Raji (cell line): Measurements from ENCODE around the gene EHD4.

ENCODE experiments used
- POLR2A ChIP-seq: IDR thresholded peaks from 2 replicates; pipeline ENCODE4 v1.6.1; 2011; ENCODE audit warnings: low read depth, low read length, control low read depth; ENCODE audit not compliant: insufficient read depth

EHD4 gene

GRCh38 chr15:41917767-41918430, 54.5 kb downstream of the EHD4 start:
- TF ChIP-seq POLR2A: no peak

- no peak for TF ChIP-seq POLR2A
Measured at GRCh38 chr15:41915255-41915994, 56.9 kb downstream of the EHD4 start.

- no peak for TF ChIP-seq POLR2A
Measured at GRCh38 chr15:41914411-41914810, 57.9 kb downstream of the EHD4 start.

GRCh38 chr15:41913256-41913655, 59.1 kb downstream of the EHD4 start:
- no peak for TF ChIP-seq POLR2A

GRCh38 chr15:41911691-41912345, 60.5 kb downstream of the EHD4 start:
- TF ChIP-seq POLR2A: no peak

GRCh38 chr15:41908736-41909461, 63.5 kb downstream of the EHD4 start:
- no peak for TF ChIP-seq POLR2A

- no peak for TF ChIP-seq POLR2A
Measured at GRCh38 chr15:41907141-41907540, 65.2 kb downstream of the EHD4 start.

GRCh38 chr15:41906608-41907007, 65.7 kb downstream of the EHD4 start:
- no peak for TF ChIP-seq POLR2A

GRCh38 chr15:41905036-41905793, 67.1 kb downstream of the EHD4 start:
- TF ChIP-seq POLR2A: no peak

GRCh38 chr15:41904541-41905005, 67.8 kb downstream of the EHD4 start:
- no peak for TF ChIP-seq POLR2A

GRCh38 chr15:41903782-41904181, 68.6 kb downstream of the EHD4 start:
- no peak for TF ChIP-seq POLR2A

- TF ChIP-seq POLR2A: no peak
Measured at GRCh38 chr15:41901431-41901830, 70.9 kb downstream of the EHD4 start.

- no peak for TF ChIP-seq POLR2A
Measured at GRCh38 chr15:41900526-41901380, 71.6 kb downstream of the EHD4 start.

GRCh38 chr15:41899854-41900442, 72.4 kb downstream of the EHD4 start:
- TF ChIP-seq POLR2A: no peak

GRCh38 chr15:41897363-41897799, 75.0 kb downstream of the EHD4 start:
- TF ChIP-seq POLR2A: no peak
